ENCODE measurements around the gene C6orf47. TPM values are rescaled to one million over a fixed set of nuclear protein-coding genes. Genes with fewer than 3 reads are reported as not detected.

C6orf47 gene
- total RNA-seq, 4 donors from 2014 or later: 22.2 to 34.9 (median 26.8) TPM

DNA sequence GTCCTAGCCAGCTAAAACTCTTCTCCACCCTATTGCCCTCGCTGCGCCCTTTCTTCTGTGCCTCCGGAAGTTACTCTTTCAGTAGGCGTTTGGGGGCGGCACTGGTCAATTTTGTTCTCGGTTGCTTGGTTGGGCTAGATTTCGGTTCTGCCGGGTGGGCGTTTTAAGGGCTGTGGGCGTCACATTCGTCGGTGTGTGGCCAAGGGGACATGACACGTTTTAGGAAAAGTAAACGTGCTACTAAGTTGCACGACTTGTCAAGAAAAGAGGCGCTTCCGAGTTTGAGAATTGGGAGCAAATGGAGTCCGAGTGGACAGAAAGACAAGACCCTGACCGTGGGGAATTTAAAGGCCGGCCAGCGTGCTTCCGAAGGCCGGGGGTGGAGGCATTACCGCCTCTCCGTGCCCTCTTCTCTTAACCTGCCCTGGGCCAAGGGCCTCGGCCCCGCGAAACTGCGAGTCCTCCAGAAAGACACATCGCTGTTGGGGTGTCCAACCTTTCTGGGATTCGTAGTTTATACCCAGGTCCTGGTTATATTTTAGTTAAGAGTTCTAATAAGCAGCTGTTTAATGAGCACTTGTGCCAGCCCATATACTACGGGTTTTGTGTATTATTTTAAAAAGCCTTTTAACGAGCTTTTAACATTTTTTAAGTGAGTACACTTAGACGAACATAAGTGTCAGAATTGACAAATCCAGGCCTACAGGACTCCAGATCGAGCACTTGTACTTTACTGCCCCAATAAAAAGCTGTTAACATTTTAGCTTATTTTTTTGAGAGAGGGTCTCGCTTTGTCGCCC lies 7.5 kb downstream of the C6orf47 start:
- peak; percentile 81 to 88 for DNase-seq
- H3K4me3 ChIP-seq: peak overlapping the region; percentile 79 to 90 (median 84)
- H3K27ac ChIP-seq: peak overlapping the region; percentile 95 to 99 (median 98)
- peak; percentile 55 to 78 for TF ChIP-seq POLR2A (IDR thresholded peaks at IDR 0.05)
- TF ChIP-seq, protein P1, sequence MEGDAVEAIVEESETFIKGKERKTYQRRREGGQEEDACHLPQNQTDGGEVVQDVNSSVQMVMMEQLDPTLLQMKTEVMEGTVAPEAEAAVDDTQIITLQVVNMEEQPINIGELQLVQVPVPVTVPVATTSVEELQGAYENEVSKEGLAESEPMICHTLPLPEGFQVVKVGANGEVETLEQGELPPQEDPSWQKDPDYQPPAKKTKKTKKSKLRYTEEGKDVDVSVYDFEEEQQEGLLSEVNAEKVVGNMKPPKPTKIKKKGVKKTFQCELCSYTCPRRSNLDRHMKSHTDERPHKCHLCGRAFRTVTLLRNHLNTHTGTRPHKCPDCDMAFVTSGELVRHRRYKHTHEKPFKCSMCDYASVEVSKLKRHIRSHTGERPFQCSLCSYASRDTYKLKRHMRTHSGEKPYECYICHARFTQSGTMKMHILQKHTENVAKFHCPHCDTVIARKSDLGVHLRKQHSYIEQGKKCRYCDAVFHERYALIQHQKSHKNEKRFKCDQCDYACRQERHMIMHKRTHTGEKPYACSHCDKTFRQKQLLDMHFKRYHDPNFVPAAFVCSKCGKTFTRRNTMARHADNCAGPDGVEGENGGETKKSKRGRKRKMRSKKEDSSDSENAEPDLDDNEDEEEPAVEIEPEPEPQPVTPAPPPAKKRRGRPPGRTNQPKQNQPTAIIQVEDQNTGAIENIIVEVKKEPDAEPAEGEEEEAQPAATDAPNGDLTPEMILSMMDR (IDR thresholded peaks at IDR 0.05 in 4 of 5, conservative IDR thresholded peaks at IDR 0.05 in 1 of 5): no peak
- H3K9me3 ChIP-seq: no peaks in the 10 kb centered on the region
- intact Hi-C loops (cut with DNase I; ENCODE audit: low total_unique reads): loop anchor here (1.0 to 5.0 kb wide), 5 partner anchors 7 to 112 kb away; partner anchors contain the start of genes ABHD16A, C6orf47 and PRRC2A
- no peaks in the 10 kb centered on the region for H3K27me3 ChIP-seq
- peaks cover 23 to 24% of the 10 kb centered on the region in 2 donors for H3K4me1 ChIP-seq
- in situ Hi-C loops (cut with MboI; ENCODE audit: low sequenced_read_pairs in 4 of 4): loop anchor here in 2 of 4 donors (25.0 kb wide), 2 partner anchors 309 to 534 kb away; partner anchors contain the start of genes AGER (in 2 of the 2), AGPAT1 (in 2 of the 2), GPSM3 (in 2 of the 2) and PBX2 (in 2 of the 2)
- H3K36me3 ChIP-seq: peaks cover 3 to 31% of the 10 kb centered on the region in 2 donors
- peak; percentile 83 to 87 for ATAC-seq

DNA sequence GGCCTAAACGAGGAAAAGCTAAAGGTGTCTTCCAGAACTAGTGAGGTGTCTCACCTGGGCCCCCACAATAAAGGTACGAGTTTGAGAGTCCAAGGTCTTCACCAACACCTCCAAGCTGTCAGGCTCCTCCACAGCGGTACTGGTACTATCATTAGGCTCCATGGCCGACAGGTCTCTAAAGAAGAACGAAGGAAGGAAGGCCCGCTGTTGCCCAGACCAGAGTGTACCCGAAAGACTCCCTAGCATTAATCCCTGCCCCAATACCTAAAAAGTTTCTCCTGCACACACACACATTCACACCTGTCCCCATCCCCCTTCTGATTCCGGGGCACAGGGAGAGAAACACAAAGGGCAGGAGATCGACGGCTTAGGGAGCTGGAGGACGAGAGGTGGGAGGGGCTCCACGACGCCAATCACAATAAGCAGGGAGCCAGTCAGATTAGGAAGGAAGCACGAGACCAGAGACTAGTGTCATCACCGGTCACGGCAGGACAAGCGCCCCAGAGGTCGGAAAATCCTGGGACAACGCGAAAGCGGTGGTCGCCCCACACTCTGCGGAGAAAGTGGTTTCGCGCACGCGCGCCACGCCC lies 8.9 kb downstream of the C6orf47 start:
- peak overlapping the region; percentile 79 to 90 (median 84) for H3K4me3 ChIP-seq
- peaks cover 3 to 45% of the 10 kb centered on the region in 2 donors for H3K36me3 ChIP-seq
- ATAC-seq (peak; percentile 76), DNase-seq (peak; percentile 74 to 85)
- H3K4me1 ChIP-seq: peaks cover 20 to 23% of the 10 kb centered on the region in 2 donors
- H3K27ac ChIP-seq: peak overlapping the region; percentile 95 to 99 (median 98)
- intact Hi-C loops (cut with DNase I; ENCODE audit: low total_unique reads): loop anchor here (1.0 to 5.0 kb wide), 5 partner anchors 9 to 110 kb away; partner anchors contain the start of genes ABHD16A, C6orf47 and PRRC2A
- H3K9me3 ChIP-seq: no peaks in the 10 kb centered on the region
- H3K27me3 ChIP-seq: no peaks in the 10 kb centered on the region
- TF ChIP-seq POLR2A (IDR thresholded peaks at IDR 0.05): no peak
- TF ChIP-seq, protein P1 (IDR thresholded peaks at IDR 0.05 in 4 of 5, conservative IDR thresholded peaks at IDR 0.05 in 1 of 5): no peak
- in situ Hi-C loops (cut with MboI; ENCODE audit: low sequenced_read_pairs in 4 of 4): loop anchor here in 2 of 4 donors (25.0 kb wide), 2 partner anchors 311 to 536 kb away; partner anchors contain the start of genes AGER (in 2 of the 2), AGPAT1 (in 2 of the 2), GPSM3 (in 2 of the 2) and PBX2 (in 2 of the 2)

- in situ Hi-C loops (cut with MboI; ENCODE audit: low sequenced_read_pairs in 4 of 4): no loop called here
- intact Hi-C loops (cut with DNase I; ENCODE audit: low total_unique reads): no loop called here
- H3K36me3 ChIP-seq: peaks cover 10 to 96% of the 10 kb centered on the region in 2 donors
Observed at GRCh38 chr6:31645325-31645724, 15.3 kb downstream of the C6orf47 start.

DNA sequence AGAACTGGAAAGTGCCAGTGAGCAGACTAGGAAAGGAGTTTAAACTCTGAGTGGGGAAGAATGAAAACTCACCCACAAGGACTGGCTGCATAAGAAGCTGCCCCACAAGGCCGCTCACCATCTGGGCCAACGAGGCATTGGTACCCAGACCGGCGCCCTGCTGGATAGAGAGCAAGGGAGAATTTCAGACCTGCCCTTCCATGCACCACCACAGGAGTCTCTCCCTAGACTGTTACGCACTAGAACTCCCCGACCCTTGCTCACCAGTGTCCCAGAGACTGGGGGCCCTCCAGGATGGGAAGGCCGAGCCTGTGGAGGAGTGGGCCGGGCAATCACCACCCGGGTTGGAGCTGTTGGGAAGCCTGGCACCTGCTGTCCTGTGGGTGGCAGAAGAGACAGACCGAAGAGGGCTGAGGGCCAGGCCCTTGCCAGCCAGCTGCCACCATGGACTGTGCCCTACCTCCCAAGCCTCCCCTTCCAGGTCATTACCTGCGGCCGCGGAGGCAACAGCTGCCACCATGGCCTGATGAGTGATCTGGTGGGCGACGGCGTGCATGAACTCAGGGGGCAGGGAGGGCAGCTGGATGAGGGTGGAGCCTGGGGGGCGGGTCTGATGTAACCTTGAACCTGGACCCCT lies 16.6 kb downstream of the C6orf47 start:
- DNase-seq (no peak), ATAC-seq (no peak)
- no peak overlapping the region for H3K4me3 ChIP-seq
- no peak overlapping the region for H3K27ac ChIP-seq
- H3K9me3 ChIP-seq: no peaks in the 10 kb centered on the region
- H3K36me3 ChIP-seq: peaks cover 10 to 94% of the 10 kb centered on the region in 2 donors
- H3K4me1 ChIP-seq: no peaks in the 10 kb centered on the region
- no peak for TF ChIP-seq POLR2A (IDR thresholded peaks at IDR 0.05)
- TF ChIP-seq, protein P1 (IDR thresholded peaks at IDR 0.05 in 4 of 5, conservative IDR thresholded peaks at IDR 0.05 in 1 of 5): no peak
- intact Hi-C loops (cut with DNase I; ENCODE audit: low total_unique reads): no loop called here
- in situ Hi-C loops (cut with MboI; ENCODE audit: low sequenced_read_pairs in 4 of 4): no loop called here
- no peaks in the 10 kb centered on the region for H3K27me3 ChIP-seq

More at GRCh38 chr6:31645325-31645724, 15.3 kb downstream of the C6orf47 start:
- H3K4me1 ChIP-seq: peaks cover 0 to under 1% of the 10 kb centered on the region in 2 donors
- no peaks in the 10 kb centered on the region for H3K9me3 ChIP-seq
- H3K27me3 ChIP-seq: no peaks in the 10 kb centered on the region
- H3K27ac ChIP-seq: no peak overlapping the region
- DNase-seq (no peak), ATAC-seq (no peak)
- H3K4me3 ChIP-seq: no peak overlapping the region
- no peak for TF ChIP-seq POLR2A (IDR thresholded peaks at IDR 0.05)
- TF ChIP-seq, protein P1 (IDR thresholded peaks at IDR 0.05 in 4 of 5, conservative IDR thresholded peaks at IDR 0.05 in 1 of 5): no peak

Measured in gastrocnemius medialis (tissue), 4 donors.